GM21529 (cell line): ENCODE data around the gene MAP2K4.
"Not testable (repeated sequence)": the region's sequence is repeated elsewhere in the genome, so short reads cannot be mapped to it uniquely, and the experiment has no call there.

ENCODE experiments used
- ATAC-seq: cut with Tn5 transposase; IDR thresholded peaks from one replicate; pipeline ENCODE4 v1.9.1; 2021; ENCODE audit not compliant: unreplicated experiment

Gene MAP2K4

DNA sequence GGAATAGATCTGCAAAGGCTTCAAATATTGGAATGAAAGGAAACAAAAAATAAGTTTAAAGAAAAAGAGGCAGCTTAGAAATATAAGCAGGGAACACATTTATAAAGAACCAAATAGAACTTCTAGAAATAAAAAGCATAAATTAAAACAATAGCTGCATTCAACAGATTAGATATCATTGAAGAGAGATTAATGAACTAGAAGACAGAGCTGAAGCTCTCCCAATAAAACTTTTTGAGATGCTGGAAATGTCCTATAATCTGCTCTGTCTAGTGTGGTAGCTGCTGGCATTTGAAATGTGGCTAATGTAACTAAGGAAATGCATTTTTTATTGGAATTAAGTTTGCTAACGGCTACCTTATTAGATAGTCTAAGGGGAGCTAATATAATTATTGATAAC lies 115.6 kb downstream of the MAP2K4 start:
- no peak for ATAC-seq

DNA sequence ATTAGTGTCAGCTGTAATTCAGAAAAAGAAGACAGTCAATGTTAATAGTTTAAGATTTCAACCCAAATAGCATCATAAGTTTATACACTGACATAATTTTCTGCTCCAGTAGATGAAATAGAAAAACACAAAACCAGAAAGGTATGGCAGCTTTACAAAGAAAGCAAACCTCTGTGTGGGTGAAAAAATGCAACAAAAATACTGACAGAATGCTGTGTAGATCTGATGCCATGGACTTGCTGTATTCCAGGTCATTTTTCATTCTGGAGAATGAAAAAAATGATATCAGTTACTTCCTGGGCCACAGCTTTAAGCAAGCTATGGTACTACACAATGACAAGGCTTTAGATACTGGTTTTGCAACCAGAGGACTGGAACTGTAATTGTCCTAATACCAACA lies 116.0 kb downstream of the MAP2K4 start:
- ATAC-seq = no peak

DNA sequence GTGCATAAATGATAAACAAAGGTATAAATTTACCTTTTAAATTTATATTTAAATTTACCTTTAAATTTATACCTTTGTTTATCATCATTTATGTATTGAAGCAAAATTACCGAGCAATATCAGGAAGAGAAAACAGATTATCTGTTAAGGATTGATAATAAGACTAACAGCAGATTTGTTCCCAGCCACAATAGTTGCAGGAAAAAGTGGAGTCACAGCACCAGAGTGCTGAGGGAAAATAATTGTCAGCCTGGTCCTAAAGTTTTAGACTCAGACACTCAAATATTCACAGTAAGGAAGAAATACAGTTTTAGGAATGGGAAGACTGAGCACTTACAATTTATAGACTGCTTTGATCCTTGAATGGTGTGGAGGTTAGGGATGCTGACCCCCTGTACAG lies 117.2 kb downstream of the MAP2K4 start:
- ATAC-seq = no peak

DNA sequence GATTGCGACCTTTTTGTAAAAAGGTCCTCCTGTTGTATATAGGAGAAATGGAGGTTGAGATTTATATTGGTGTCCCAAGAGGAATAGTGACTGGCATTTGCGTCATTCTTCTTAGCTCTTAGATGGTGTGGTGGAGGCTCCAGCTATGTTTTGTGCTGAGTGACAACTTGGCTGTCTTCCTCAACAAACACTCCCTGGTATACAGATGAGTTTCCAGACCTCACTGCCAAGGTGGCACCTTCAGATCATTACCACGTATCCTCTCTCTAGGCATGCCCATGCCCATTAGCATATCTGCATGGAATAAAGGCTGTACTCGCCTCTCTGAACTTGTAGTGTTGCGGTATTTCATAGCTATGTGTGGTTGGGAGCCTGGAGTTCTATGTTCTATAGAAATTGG lies 120.0 kb downstream of the MAP2K4 start:
- no peak for ATAC-seq

- ATAC-seq = not testable (repeated sequence)
These were observed 141.5 kb downstream of the MAP2K4 start for GRCh38 chr17:12162187-12162586.

DNA sequence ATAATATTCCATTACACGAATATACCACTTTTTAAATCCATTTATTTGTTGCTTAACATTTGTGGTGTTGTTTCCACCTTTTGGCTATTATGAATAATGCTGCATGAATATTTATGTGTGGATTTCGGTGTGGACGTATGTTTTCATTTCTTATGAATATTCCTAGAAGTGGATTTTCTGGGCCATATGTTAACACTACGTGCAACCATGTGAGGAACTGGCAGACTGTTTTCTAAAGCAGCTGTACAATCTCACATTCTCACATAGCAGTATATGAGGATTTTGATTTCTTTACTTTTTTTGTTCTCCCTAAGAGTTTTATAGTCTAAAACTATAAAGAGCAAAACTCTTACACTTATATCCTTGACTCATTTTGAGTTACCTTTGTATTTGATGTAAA lies 143.4 kb downstream of the MAP2K4 start:
- no peak for ATAC-seq

GRCh38 chr17:12178644-12179330 lies 158.1 kb downstream of the MAP2K4 start:
- no peak for ATAC-seq

DNA sequence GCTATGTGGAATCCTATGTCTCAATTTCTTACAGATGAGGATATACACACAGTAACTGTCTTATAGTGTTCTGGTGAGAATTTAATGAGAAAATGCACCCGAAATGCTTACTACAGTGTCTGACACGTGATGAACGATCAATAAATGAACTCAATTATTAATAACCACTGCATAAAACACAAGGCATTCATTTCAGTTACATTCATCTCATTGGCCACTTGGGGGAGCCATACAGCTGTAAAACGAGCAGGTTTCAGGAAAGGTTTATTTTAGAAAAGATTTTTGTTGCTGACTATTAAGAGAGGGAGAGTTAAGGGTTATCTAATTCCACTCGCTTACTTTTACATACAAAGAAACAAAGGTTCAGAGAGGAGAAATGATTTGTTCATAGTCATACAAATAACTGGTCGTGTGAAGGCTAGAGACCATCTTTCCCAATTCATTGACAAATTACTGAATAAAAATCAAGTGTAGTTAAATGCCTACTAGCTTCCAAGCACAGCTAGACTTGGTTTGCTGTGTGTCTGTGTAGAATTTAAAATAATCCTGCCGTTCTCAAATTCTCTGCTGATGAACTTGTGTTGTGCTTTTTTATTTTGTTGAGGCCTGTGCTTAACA lies 160.1 kb downstream of the MAP2K4 start:
- no peak for ATAC-seq

DNA sequence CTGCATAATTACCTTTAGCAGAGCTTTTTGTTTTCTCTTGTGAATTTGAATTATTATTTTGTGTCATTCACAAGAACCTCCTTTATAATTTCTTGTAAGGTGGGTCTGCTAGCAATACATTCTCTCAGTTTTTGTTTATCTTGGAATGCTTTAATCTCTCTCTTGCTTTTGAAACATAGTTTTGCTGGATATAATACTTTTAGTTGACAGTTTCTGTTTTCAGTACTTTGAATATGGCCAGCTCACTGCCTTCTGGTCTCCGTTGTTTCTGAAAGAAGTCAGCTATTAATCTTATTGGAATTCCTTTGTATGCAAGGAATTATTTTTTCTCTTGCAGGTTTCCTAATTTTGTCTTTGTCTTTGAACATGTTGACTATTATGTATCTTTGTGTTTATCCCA lies 167.0 kb downstream of the MAP2K4 start:
- no peak for ATAC-seq

- ATAC-seq = no peak
These were observed 172.6 kb downstream of the MAP2K4 start for GRCh38 chr17:12193144-12193735.
